ENCODE measurements around the gene ARHGAP26.
"Not testable (repeated sequence)": the region's sequence is repeated elsewhere in the genome, so short reads cannot be mapped to it uniquely, and the experiment has no call there.

Gene ARHGAP26

DNA sequence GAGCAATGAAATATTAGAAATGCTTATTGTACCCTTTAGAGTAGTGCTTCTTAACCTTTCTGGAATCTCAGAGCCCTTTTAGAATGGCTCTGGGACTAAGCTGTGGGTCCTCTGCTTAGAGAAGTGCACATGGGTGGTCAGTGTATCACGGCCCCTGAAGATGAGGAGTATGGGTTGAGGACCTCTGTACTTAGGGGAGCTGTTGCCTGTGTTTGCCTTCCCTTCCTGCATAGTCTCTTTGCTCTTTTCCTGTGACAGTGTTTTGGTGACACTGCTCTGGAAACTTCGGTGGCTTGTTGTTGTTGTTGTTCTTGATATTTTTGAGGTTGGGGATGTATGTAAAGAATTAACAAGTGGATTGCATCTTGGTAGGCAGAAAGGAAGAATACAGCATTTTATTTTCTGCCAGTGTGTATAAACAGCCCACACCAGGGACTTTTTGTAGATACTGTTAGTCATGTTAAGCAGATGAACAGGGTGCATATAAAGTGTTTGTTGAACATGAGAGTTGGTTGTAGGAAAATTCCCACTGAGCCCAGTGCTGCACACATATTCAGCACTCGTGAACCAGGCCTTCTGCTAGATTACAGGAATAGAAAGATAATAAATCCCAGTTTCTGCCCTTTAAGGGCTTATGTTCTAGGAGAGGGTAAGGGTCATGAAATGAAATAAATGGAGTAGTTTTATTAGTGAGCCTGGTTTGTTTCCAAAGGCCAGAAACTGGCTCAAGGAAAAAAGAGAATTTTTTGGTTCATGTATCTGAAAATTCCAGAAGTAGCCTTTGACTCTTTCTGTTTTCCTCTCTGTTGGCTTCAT lies 199.7 kb downstream of the ARHGAP26 start:
- no peak for DNase-seq

DNA sequence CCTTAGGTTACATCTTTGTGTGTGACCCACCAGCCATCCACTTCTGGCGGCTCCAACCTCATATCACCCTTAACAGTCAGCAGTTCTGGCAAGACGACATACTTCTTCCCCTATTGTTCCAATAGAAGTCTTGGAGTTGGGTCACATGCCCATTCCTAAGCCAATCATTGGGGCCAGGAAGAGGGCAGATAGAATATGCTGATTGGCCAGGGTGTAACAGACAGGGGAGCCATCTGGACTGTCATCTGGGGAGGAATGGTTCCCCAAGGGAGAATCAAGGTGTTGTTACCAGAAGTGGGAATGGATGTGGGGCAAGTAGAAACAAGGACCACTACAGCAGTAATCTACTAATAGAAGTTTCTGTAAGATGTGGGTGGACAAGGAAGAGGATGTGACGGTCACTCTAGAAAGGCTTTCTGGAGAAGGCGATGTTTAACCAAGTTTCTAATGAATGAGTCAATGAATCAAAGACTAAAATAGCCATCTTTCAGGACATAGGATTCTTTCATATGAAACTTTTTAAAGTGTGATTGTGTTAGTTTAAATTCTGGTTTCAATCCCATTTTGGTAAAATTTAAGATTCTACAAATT lies 200.4 kb downstream of the ARHGAP26 start:
- DNase-seq = no peak

DNA sequence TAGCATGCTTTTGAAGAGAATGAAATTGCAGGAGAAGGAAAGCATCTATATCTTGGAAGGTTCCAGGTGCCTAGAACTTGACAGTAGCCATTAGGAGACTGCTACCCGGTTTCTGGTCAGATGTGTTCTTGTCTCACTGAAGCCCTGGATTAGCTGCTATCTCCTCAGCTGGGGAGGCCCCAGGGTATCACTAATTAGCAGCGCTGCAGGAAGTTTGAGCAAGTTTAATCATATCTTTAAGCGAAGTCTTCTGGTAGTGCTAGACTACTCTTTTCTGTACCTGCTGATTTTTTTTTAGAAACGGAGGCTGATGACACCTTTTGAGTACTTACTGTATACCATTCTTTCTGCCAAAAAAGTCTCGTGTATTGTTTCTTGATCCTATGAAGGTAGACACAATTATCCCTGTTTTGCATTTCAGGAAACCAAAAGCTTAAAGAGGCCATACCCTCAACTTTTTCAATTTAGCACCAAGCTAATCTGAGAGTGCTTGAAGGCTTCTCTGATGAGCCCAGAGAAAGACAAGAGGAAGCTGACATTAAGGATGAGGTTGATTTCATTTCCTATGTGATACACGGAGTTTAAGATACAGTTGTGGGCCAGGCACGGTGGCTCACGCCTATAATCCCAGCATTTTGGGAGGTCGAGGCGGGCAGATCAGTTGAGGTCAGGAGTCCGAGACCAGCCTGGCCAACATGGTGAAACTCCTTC lies 201.3 kb downstream of the ARHGAP26 start:
- DNase-seq = no peak

DNA sequence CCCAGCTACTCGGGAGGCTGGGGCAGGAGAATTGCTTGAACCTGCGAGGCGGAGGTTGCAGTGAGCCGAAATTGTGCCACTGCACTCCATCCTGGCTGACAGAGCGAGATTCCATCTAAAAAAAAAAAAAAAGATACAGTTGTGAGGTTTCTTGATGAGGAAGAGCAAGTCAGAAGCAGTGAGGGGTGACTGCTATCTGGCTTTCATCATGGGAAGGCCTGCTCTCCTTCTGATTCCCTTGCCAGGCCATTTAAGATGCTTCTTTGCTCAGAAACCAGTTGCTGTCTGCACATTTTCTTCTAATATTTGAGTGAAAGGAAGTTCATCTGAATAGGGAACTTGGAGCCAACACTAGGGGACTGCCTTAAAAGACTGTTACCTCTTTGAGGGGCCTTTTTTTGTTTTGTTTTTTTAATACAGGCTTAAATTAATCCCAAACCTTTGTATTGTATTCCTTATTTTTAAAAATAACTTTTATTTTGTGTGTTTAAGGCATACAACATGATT lies 201.9 kb downstream of the ARHGAP26 start:
- no peak for DNase-seq

DNA sequence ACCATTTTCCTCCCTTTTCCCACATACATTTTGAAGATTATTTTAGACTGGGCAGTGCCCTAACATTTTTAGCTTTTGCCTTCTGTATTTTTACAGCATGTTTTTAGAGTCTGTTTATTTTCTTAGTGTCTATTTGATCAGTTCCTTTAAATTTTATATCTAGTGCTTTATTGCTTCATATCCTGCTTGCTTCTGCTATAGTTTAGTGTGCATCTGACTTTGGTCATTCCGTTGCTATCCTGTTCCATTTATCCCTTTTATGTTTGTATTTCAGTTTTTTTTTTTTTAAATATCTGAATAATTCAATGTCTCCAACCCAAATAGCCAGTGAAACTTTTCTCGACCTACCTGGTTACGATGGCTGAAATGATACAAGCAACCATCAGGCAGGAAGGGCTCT lies 203.8 kb downstream of the ARHGAP26 start:
- no peak for DNase-seq

DNA sequence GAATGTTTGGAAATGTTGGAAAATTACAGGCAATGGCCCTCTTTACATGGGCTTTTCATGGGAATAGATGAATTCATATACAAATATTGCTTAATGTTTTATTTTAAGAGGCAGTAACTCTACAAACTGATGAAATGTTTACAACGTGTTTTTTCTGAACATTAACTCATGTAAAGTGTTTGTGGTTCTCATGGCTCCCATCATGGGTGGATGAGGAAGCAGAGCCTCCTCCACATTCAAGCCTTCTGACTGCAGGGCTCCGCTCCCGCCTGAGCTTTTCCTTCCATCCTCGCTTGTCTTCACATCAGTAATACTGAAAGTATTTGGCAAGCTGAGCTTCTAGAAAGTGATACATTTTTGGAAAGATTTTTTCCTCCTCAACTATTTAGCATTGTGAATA lies 204.2 kb downstream of the ARHGAP26 start:
- DNase-seq = peak; percentile 70

DNA sequence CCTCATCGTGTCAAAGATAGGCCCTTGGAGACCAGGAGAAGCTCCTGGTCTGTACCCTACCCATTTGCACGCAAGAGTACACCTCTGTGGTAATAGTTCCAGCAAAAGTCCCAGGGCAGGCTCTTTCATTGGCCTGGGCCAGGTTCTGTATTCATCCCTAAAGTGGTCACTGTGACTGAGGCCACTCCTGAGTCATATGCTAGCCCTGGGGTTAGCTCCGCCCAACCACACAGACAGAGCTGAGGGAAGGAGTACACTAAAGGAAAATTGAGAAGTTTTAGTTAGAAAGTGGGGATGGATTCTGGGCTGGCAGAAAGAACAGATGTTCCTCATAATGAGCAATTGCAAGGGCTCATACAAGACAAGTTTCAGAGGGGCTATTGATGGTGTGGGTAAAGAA lies 206.7 kb downstream of the ARHGAP26 start:
- no peak for DNase-seq

DNA sequence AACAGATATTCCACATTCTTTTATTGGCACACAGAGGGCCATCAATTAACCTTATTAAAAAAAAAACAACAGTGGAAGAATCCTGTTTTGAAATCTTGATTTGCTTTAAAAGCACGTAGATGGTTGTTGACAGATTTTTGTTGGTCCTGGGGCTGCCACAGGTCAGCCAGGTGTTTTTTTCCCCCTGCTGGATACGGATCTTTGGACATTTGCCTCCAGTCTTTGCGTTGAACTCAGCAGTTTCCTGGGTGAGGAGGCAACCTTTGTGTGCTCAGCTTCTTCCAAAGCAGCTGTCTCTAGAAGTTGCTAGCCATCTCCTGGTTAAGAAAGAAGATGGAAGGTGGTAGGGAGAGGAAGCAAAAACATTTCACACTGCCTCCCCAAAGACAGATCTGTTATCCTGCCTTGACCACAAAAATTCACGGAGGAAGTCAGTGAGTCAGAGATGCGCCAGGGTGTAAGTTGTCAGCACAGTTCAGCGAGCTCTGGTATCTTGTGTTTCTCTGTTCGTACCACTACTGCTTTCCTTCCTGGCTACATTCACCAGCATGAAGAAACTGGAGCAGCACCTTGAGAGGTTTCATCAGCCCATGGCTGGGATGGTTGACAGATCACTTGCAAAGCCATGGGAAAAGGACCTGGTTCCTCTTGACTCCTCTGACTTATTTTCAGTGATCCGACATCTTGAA lies 207.3 kb downstream of the ARHGAP26 start:
- DNase-seq = peak; percentile 93

DNA sequence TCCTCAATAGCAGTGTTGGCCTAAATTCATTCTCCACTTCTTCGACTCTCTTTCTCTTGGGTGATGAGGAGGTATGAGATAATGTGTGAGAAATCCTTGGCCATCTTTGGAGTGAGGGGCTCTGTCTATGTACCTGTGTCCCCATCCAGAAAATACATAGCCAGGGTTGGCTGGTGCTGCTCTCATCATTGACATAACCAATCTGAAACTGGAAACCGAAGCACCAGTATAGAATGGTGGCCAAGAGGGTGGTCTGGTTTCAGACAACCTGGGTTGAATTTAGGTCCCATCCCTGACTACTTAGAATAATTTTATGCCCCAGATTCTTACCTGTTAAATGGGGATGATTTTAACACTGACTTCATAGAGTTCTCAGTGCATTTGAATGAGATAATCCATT lies 208.1 kb downstream of the ARHGAP26 start:
- no peak for DNase-seq

DNA sequence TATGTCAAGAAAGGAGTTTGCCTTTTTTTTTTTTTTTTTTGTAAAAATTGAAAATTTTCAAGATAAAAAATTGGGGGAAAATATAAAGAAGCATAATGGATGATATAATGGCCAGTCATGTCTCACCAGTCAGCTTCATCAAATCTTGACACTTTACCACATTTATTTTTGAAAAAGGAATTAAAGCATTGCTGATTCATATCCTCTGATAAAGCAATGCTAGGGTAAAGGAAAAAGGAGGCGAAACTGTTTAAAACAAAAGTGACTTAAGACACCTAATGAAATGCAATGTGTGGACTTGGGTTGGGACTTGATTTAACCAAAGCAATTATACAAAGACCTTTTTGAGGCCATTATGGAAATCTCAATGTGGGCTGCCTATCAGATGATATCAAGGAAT lies 208.5 kb downstream of the ARHGAP26 start:
- DNase-seq = no peak

DNA sequence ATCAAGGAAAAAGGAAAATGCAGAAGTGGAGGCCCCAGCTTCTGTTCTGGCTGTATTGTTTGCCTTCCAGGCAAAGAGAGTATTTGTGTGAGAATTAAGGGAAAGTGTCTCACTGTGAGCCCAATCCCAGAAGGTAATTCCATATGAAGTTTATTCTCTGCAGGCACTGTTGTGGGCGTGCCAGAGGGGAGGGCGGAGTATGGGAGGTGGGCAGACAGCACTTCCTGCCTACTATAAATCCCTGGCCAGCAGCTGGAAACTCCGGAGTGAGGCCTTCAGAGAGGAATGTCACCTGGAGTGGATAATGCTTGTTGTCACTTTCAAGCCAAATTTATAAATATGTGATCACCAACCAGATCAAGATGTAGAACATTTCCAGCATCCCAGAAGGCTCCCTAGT lies 209.5 kb downstream of the ARHGAP26 start:
- DNase-seq = no peak

DNA sequence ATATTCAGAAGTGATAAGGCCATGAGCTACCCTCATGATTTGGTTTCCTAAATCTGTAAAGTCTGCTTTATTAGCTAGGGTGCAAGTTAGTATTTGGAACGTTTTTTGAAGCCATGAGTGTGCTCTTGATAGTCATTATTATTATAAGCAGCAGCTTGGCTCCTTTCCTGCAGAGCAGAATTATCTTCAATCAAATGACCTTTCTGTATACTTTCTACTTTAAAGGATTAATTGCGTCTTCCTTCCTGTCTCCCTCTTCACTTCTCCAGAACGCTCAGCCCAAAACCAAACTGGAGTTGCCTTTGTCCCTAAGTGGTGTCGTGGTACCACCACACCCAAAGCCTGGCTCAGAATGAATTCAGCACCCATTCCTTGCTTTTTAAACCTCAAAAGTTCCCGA lies 211.3 kb downstream of the ARHGAP26 start:
- no peak for DNase-seq

DNA sequence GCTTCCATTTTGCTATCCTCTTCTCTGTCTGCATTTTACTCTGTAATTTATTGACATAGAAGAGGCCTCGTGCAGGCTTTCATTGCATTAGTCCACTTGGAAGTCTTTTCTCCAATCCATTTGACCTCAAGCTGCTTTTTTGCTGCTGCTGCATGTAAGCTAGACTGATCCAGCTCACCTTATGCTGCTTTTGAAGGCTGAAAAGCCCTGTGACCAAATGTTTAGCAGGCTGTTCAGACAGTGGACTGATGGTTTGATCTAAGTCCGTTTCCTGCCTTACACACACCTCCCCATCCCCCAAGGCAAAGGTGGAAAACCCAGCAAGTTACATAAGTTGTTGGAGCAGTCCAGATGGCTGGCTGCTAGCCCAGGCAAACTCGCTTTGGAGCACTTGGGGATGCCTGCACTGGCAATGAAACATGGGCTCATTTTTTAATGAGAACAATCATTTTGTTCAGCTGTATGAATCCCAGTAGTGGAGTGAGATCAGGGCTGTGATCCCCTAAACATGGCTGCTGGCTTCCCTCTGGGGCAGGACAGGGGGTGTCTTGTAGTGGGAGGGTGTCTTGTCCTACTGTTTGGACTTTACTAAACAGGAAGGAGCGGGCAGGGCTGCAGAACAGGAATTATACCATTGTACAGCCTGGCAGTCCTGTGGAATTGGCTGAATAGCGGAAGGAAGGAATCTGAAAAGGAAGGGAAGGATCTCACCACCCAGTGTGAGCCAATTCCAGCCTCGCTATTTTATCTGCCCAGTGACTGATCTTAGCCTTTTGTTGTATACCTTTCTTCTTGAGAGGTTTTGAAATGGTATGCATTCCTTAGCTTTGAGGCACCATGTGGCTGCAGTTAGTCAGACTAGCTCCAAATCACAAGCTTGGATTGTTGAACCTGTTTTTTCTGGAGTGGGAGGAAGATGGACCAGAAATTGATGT lies 212.0 kb downstream of the ARHGAP26 start:
- peak; percentile 76 for DNase-seq

DNA sequence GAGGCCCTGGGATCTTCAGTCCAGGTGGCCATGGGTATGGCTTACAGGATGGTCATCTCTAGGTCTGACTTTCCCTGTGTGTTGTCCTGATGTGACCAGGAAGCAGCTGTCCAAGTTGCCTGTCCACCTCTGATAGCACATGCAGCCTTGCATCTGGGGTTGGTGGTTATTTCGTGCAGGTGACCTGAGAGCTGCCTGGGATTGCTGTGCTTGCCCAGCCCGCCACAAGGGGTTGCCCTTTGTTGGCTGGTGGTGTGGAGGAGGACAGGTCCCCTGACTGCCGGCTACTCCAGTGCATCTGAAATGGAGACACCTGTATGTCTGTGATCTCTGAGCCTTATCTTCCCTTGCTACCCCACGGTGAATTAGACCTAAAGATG lies 212.6 kb downstream of the ARHGAP26 start:
- no peak for DNase-seq

DNA sequence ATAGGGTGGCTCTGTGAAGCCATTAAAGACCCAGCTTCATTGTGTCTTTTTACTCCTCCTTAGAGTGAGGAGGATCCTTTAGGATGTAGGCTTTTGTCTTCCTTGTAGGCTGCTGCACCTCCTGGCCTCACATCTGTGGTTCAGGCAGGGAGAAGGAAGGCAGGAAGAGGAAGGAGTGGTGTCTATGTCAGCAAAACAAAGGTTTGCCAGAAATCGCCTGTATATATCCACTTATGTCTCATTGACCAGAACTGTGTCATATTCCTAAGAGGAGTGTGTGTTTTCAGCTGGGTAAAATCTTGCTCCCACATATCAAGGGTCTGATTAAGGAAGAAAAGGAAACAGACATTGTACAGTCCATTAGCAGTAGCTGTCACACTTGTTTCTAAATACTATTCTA lies 213.8 kb downstream of the ARHGAP26 start:
- DNase-seq = no peak

DNA sequence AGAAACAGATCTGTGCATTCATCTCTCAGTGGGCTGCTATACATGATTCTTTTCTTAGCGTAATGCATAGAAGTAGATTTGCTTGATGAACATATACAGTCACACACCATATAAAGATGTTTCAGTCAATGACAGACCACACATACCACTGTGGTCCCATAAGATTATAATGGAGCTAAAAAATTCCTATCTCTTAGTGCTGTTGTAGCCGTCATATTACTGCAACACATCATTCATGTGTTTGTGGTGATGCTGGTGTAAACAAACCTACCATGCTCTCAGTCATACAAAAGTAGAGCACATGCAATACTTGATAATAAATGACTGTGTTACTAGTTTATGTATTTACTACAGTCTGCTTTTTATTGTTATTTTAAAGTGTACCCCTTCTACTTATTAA lies 214.3 kb downstream of the ARHGAP26 start:
- DNase-seq = peak; percentile 59

DNA sequence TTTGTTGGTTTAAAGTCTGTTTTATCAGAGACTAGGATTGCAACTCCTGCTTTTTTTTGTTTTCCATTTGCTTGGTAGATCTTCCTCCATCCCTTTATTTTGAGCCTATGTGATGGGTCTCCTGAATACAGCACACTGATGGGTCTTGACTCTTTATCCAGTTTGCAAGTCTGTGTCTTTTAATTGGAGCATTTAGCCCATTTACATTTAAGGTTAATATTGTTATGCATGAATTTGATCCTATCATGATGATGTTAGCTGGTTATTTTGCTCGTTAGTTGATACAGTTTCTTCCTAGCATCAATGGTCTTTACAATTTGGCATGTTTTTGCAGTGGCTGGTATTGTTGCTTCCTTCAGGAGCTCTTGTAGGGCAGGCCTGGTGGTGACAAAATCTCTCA lies 219.1 kb downstream of the ARHGAP26 start:
- not testable (repeated sequence) for DNase-seq

DNA sequence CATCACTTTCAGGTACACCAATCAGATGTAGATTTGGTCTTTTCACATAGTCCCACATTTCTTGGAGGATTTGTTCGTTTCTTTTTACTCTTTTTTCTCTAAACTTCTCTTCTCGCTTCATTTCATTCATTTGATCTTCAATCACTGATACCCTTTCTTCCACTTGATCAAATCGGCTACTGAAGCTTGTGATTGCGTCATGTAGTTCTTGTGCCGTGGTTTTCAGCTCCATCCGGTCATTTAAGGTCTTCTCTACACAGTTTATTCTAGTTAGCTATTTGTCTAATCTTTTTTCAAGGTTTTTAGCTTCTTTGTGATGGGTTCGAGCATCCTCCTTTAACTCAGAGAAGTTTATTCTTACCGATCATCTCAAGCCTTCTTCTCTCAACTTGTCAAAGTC lies 219.9 kb downstream of the ARHGAP26 start:
- DNase-seq = not testable (repeated sequence)

DNA sequence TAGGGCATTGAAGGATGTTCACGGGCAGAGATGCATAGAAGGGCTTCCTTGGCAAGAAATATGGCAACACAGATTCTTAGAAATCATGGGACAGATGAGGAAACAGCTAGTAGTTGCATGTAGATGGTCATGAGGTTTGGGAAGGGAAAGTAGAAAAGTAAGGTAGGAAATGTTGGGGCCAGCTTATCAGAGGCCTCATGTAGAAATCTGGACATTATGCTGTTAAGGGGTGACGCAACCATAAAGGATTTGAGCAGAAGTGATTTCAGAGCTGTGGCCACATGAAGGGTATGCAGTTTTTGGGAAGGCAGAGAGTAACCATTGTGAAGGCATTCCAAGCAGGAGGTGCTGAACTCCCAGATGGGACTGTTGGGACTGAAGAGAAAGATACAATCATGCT lies 224.0 kb downstream of the ARHGAP26 start:
- DNase-seq = no peak

DNA sequence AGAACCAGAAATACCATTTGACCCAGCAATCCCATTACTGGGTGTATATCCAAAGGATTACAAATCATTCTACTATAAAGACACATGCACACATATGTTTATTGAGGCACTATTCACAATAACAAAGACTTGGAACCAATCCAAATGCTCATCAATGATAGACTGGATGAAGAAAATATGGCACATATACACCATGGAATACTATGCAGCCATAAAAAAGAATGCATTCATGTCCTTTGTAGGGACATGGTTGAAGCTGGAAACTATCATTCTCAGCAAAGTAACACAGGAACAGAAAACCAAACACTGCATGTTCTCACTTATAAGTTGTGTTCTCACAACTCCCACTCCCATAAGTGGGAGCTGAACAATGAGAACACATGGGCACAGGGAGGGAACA lies 225.4 kb downstream of the ARHGAP26 start:
- not testable (repeated sequence) for DNase-seq

DNA sequence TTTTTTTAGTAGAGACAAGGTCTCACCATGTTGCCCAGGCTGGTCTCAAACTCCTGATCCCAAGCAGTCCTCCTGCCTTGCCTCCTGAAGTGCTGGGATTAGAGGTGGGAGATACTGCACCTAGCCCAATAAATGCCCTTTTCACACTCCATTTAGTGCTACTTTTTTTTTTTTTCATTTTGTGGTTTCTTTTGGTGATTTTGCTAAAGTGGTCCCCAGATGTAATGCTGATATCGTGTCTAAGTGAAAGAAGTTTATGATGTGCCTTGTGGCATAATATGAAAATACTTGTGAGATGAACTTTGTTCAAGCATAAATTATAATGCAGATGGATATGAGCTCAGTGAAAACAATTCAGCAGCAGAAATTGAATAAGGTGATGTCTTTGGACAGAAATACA lies 227.4 kb downstream of the ARHGAP26 start:
- DNase-seq = no peak

Measured in fibroblast of skin of right quadriceps (primary cell).